PC-9 (cell line): Measurements from ENCODE around the gene SF1.

Experiments
- EZH2 ChIP-seq: fragments of 200-600 bp; sonication (generic); IDR thresholded peaks from 2 replicates; pipeline ENCODE4 v1.8.0; 2017; ENCODE audit warnings: antibody characterized with exemption, low read depth
- TF ChIP-seq, protein P1 (sequence below): fragments of 200-600 bp; sonication (generic); conservative IDR thresholded peaks from 2 replicates; pipeline ENCODE4 v1.6.1; 2017; ENCODE audit warnings: mixed run types, antibody characterized with exemption, mild to moderate bottlenecking, moderate library complexity

DNA sequence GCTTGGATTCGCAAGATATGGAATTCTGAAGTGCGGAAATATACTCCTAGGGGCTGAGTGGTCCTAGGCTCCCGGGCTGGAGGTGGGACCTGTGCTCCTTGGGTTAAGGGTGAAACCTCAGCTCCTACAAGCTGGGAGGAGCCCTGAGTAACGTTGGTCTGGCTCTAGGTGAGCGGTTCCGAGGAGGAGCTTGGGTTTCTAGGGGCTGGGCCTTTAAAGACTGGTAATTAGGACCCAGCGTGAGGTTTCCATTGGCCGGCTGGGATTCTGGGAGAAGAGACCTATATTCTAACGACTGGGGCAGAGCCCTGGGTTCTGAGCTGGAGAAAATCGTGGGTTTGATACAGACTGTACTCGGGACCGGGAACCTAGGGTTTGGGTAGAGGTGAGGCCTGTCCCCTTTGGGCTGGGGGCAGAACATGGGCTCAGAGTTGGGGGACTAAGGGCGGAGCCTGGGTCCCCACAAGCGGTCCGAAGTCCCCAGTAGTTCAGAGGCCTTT, 25.6 kb upstream of the SF1 start:
- TF ChIP-seq, protein P1, sequence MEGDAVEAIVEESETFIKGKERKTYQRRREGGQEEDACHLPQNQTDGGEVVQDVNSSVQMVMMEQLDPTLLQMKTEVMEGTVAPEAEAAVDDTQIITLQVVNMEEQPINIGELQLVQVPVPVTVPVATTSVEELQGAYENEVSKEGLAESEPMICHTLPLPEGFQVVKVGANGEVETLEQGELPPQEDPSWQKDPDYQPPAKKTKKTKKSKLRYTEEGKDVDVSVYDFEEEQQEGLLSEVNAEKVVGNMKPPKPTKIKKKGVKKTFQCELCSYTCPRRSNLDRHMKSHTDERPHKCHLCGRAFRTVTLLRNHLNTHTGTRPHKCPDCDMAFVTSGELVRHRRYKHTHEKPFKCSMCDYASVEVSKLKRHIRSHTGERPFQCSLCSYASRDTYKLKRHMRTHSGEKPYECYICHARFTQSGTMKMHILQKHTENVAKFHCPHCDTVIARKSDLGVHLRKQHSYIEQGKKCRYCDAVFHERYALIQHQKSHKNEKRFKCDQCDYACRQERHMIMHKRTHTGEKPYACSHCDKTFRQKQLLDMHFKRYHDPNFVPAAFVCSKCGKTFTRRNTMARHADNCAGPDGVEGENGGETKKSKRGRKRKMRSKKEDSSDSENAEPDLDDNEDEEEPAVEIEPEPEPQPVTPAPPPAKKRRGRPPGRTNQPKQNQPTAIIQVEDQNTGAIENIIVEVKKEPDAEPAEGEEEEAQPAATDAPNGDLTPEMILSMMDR, result no peak
- TF ChIP-seq EZH2, result no peak
